SK-N-SH treated with all-trans-retinoic acid at 6 μM for 48 hours (cell line): ENCODE data around the gene KIRREL3.

ENCODE experiments used
- ATAC-seq: fragments of 200-7000 bp; cut with Tn5 transposase; 3 replicates; pipeline ENCODE4 v1.9.1; 2020; ENCODE audit warnings: mild to moderate bottlenecking, moderate library complexity
- ARNTL ChIP-seq: fragments of 450-650 bp; formaldehyde crosslinking; IDR thresholded peaks from 2 replicates; pipeline ENCODE4 v1.5.0; 2020; ENCODE audit warnings: low read depth, mild to moderate bottlenecking, moderate library complexity, borderline replicate concordance
- CSDC2 ChIP-seq: fragments of 250-450 bp; sonication (Bioruptor Pico); IDR thresholded peaks from 2 replicates; pipeline ENCODE4 v1.5.0; 2020; ENCODE audit warnings: mild to moderate bottlenecking, moderate library complexity
- ESRRG ChIP-seq: fragments of 250-450 bp; sonication (Bioruptor Pico); IDR thresholded peaks from 2 replicates; pipeline ENCODE4 v1.6.1; 2021; ENCODE audit warnings: mild to moderate bottlenecking
- GLIS3 ChIP-seq: fragments of 250-450 bp; sonication (Bioruptor Pico); IDR thresholded peaks from 2 replicates; pipeline ENCODE4 v1.5.0; 2020; ENCODE audit warnings: mild to moderate bottlenecking, moderate library complexity
- ISL1 ChIP-seq: fragments of 250-450 bp; sonication (Bioruptor Pico); IDR thresholded peaks from 2 replicates; pipeline ENCODE4 v2.1.2; 2022; ENCODE audit warnings: mild to moderate bottlenecking, moderate library complexity
- PPARA ChIP-seq: fragments of 250-450 bp; sonication (Bioruptor Pico); IDR thresholded peaks from 2 replicates; pipeline ENCODE4 v1.5.0; 2020; ENCODE audit warnings: mild to moderate bottlenecking, borderline replicate concordance
- RARB ChIP-seq: fragments of 250-450 bp; sonication (Bioruptor Pico); IDR thresholded peaks from 2 replicates; pipeline ENCODE4 v1.8.0; 2021; ENCODE audit warnings: mild to moderate bottlenecking, moderate library complexity
- SNAI2 ChIP-seq: fragments of 250-450 bp; sonication (Bioruptor Pico); IDR thresholded peaks from 2 replicates; pipeline ENCODE4 v1.5.0; 2020; ENCODE audit warnings: mild to moderate bottlenecking, moderate library complexity
- TCF4 ChIP-seq: fragments of 250-450 bp; sonication (Bioruptor Pico); IDR thresholded peaks from 2 replicates; pipeline ENCODE4 v1.8.0; 2021; ENCODE audit warnings: mild to moderate bottlenecking, moderate library complexity, borderline replicate concordance
- TOX ChIP-seq: fragments of 250-450 bp; sonication (Bioruptor Pico); IDR thresholded peaks from 2 replicates; pipeline ENCODE4 v1.8.0; 2021; ENCODE audit warnings: mild to moderate bottlenecking, moderate library complexity, borderline replicate concordance
- ZC3H10 ChIP-seq: fragments of 250-450 bp; sonication (Bioruptor Pico); IDR thresholded peaks from 2 replicates; pipeline ENCODE4 v1.5.1; 2021; ENCODE audit warnings: mild to moderate bottlenecking, moderate library complexity
- ZFP3 ChIP-seq: fragments of 250-450 bp; sonication (Bioruptor Pico); IDR thresholded peaks from 2 replicates; pipeline ENCODE4 v1.5.0; 2020; ENCODE audit warnings: mild to moderate bottlenecking, moderate library complexity
- ZNF565 ChIP-seq: fragments of 450-650 bp; formaldehyde crosslinking; conservative IDR thresholded peaks from 2 replicates; pipeline ENCODE4 v1.5.0; 2020; ENCODE audit warnings: low read depth, mild to moderate bottlenecking, moderate library complexity
- ZNF70 ChIP-seq: fragments of 450-650 bp; formaldehyde crosslinking; IDR thresholded peaks from 2 replicates; pipeline ENCODE4 v1.5.0; 2020; ENCODE audit warnings: mild to moderate bottlenecking, moderate library complexity
- ZNF8 ChIP-seq: fragments of 450-650 bp; formaldehyde crosslinking; IDR thresholded peaks from 2 replicates; pipeline ENCODE4 v1.5.0; 2020; ENCODE audit warnings: mild to moderate bottlenecking, moderate library complexity
- TF ChIP-seq, protein P1 (sequence below): fragments of 250-450 bp; sonication (Bioruptor Pico); IDR thresholded peaks from 2 replicates; pipeline ENCODE4 v1.8.0; 2021; ENCODE audit warnings: low read depth, mild to moderate bottlenecking, moderate library complexity, borderline replicate concordance
- TF ChIP-seq, protein P2 (sequence below): fragments of 250-450 bp; sonication (Bioruptor Pico); IDR thresholded peaks from 2 replicates; pipeline ENCODE4 v1.5.0; 2020; ENCODE audit warnings: mild to moderate bottlenecking, moderate library complexity
- TF ChIP-seq, protein P3 (sequence below): fragments of 250-450 bp; sonication (Bioruptor Pico); IDR thresholded peaks from 2 replicates; pipeline ENCODE4 v1.5.1; 2020; ENCODE audit warnings: low read depth, mild to moderate bottlenecking, moderate library complexity
- TF ChIP-seq, protein P4 (sequence below): fragments of 250-450 bp; sonication (Bioruptor Pico); IDR thresholded peaks from 2 replicates; pipeline ENCODE4 v1.8.0; 2020; ENCODE audit warnings: mild to moderate bottlenecking, moderate library complexity, borderline replicate concordance

KIRREL3 gene

DNA sequence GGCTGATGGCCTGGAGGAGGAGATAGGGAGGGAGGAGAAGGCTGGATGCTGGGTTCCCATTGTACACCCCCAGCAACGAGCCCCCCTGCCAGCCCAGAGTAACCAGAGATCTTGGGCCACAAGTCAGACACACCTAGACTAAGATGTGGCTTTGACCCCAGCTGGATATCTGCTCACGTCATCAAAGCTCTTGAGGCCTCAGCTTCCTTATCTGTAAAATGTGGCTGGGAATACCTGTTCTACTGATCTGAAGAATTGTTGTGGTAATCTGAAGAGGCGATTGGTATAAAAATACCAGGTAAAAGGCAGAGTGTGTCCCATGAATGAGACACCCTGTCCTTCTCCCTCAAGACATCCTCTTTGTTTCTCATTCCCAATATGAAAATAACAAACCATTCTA is 365.1 kb downstream of the KIRREL3 start (continued):
- TF ChIP-seq, protein P1, sequence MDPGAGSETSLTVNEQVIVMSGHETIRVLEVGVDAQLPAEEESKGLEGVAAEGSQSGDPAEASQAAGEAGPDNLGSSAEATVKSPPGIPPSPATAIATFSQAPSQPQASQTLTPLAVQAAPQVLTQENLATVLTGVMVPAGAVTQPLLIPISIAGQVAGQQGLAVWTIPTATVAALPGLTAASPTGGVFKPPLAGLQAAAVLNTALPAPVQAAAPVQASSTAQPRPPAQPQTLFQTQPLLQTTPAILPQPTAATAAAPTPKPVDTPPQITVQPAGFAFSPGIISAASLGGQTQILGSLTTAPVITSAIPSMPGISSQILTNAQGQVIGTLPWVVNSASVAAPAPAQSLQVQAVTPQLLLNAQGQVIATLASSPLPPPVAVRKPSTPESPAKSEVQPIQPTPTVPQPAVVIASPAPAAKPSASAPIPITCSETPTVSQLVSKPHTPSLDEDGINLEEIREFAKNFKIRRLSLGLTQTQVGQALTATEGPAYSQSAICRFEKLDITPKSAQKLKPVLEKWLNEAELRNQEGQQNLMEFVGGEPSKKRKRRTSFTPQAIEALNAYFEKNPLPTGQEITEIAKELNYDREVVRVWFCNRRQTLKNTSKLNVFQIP (CRISPR knock-in tag) = no peak
- no peak for TF ChIP-seq GLIS3 (CRISPR knock-in tag)

DNA sequence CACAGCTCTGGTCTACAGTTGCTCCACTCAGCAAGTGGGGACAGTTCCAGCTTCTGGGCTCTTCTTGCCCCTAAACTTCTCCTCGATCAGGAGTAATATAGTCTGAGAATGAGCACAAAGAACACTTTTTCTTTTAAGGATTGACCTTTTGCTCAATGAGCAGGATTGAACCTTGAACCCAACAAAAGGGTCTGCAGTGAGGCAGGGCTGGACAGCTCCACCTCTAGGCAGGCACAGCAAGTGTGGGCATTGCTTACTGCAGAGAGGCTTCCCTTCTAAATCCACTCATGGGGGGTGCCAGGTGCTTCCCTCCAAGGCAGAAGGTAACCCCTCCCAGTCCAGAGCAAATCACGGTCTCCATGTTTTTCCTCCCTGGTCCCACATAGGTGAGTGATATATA is 365.6 kb downstream of the KIRREL3 start:
- TF ChIP-seq RARB (CRISPR knock-in tag) = no peak
- TF ChIP-seq, protein P1 (CRISPR knock-in tag) = no peak
- no peak for TF ChIP-seq TCF4 (CRISPR knock-in tag)
- no peak for TF ChIP-seq PPARA (CRISPR knock-in tag)
- no peak for TF ChIP-seq ISL1 (CRISPR knock-in tag)
- TF ChIP-seq GLIS3 (CRISPR knock-in tag) = no peak
- no peak for ATAC-seq

DNA sequence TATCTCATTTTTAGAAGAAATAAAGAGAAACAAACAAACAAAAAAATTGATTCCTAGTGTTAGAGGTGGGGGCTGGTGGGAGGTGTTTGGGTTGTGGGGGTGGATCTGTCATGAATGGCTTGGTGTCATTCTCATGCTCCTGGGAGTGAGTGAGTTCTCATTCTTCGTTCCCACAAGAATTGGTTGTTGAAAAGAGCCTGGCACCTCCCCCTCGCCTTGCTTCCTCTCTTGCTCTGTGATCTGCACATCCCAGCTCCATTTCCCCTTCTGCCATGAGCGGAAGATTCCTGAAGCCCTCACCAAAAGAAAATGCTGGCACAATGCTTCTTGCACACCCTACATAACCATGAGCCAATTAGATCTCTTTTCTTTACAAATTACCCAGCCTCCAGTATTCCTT is 367.2 kb downstream of the KIRREL3 start:
- ATAC-seq = no peak
- no peak for TF ChIP-seq ZFP3 (CRISPR knock-in tag)
- no peak for TF ChIP-seq SNAI2 (CRISPR knock-in tag)
- TF ChIP-seq ESRRG = no peak
- TF ChIP-seq, protein P1 (CRISPR knock-in tag) = no peak
- TF ChIP-seq RARB (CRISPR knock-in tag) = no peak
- TF ChIP-seq ZNF70 = no peak
- TF ChIP-seq CSDC2 (CRISPR knock-in tag) = no peak
- no peak for TF ChIP-seq ZNF565 (CRISPR knock-in tag)
- no peak for TF ChIP-seq ISL1 (CRISPR knock-in tag)
- no peak for TF ChIP-seq TCF4 (CRISPR knock-in tag)
- no peak for TF ChIP-seq ZNF8
- TF ChIP-seq, protein P2, sequence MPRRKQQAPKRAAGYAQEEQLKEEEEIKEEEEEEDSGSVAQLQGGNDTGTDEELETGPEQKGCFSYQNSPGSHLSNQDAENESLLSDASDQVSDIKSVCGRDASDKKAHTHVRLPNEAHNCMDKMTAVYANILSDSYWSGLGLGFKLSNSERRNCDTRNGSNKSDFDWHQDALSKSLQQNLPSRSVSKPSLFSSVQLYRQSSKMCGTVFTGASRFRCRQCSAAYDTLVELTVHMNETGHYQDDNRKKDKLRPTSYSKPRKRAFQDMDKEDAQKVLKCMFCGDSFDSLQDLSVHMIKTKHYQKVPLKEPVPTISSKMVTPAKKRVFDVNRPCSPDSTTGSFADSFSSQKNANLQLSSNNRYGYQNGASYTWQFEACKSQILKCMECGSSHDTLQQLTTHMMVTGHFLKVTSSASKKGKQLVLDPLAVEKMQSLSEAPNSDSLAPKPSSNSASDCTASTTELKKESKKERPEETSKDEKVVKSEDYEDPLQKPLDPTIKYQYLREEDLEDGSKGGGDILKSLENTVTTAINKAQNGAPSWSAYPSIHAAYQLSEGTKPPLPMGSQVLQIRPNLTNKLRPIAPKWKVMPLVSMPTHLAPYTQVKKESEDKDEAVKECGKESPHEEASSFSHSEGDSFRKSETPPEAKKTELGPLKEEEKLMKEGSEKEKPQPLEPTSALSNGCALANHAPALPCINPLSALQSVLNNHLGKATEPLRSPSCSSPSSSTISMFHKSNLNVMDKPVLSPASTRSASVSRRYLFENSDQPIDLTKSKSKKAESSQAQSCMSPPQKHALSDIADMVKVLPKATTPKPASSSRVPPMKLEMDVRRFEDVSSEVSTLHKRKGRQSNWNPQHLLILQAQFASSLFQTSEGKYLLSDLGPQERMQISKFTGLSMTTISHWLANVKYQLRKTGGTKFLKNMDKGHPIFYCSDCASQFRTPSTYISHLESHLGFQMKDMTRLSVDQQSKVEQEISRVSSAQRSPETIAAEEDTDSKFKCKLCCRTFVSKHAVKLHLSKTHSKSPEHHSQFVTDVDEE (CRISPR knock-in tag) = no peak
- TF ChIP-seq, protein P3, sequence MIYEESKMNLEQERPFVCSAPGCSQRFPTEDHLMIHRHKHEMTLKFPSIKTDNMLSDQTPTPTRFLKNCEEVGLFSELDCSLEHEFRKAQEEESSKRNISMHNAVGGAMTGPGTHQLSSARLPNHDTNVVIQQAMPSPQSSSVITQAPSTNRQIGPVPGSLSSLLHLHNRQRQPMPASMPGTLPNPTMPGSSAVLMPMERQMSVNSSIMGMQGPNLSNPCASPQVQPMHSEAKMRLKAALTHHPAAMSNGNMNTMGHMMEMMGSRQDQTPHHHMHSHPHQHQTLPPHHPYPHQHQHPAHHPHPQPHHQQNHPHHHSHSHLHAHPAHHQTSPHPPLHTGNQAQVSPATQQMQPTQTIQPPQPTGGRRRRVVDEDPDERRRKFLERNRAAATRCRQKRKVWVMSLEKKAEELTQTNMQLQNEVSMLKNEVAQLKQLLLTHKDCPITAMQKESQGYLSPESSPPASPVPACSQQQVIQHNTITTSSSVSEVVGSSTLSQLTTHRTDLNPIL (CRISPR knock-in tag) = no peak
- TF ChIP-seq, protein P4, sequence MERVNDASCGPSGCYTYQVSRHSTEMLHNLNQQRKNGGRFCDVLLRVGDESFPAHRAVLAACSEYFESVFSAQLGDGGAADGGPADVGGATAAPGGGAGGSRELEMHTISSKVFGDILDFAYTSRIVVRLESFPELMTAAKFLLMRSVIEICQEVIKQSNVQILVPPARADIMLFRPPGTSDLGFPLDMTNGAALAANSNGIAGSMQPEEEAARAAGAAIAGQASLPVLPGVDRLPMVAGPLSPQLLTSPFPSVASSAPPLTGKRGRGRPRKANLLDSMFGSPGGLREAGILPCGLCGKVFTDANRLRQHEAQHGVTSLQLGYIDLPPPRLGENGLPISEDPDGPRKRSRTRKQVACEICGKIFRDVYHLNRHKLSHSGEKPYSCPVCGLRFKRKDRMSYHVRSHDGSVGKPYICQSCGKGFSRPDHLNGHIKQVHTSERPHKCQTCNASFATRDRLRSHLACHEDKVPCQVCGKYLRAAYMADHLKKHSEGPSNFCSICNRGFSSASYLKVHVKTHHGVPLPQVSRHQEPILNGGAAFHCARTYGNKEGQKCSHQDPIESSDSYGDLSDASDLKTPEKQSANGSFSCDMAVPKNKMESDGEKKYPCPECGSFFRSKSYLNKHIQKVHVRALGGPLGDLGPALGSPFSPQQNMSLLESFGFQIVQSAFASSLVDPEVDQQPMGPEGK (CRISPR knock-in tag) = no peak
- TF ChIP-seq ZC3H10 (CRISPR knock-in tag) = no peak
- TF ChIP-seq ARNTL (CRISPR knock-in tag) = no peak
- no peak for TF ChIP-seq TOX (CRISPR knock-in tag)
- TF ChIP-seq, all 23 proteins: peak for 0
